CD4-positive, alpha-beta T cell treated with Interleukin-6 at 100 ng/mL for 8 hours (primary cell): ENCODE data around the gene NDC1.
A peak's percentile ranks its signal among the peaks of the same experiment; 100 is the strongest.
"Not testable (repeated sequence)": the region's sequence is repeated elsewhere in the genome, so short reads cannot be mapped to it uniquely, and the experiment has no call there.

Experiments used
- DNase-seq: peaks from one replicate; pipeline ENCODE4 v3.0.0-alpha.2; 2020; ENCODE audit warnings: mixed read lengths, low spot score

The NDC1 gene

GRCh38 chr1:53763911-53764310, 74.2 kb downstream of the NDC1 start:
- DNase-seq: no peak

DNA sequence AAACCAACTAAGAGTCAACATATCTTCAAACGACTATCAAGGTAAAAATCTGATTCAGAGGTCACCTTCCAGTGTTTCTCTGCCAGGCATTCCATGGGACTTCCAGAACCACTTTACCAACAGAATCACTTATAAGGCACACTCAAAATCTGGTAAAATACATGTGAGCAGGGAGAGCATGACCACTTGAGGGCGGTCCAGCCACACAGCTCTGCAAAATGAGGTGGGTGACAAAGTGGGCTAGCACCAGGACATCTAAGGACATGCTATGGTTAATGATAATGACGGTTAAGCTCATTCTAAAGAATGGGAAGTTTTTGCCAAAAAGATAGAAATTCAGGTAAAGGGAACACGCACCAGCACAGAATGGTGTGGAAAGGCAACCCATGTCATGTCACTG, 74.6 kb downstream of the NDC1 start:
- DNase-seq: no peak

- not testable (repeated sequence) for DNase-seq
These were observed 77.6 kb downstream of the NDC1 start for GRCh38 chr1:53760497-53760896.

- DNase-seq: no peak
These were observed 82.2 kb downstream of the NDC1 start for GRCh38 chr1:53755874-53756273.

GRCh38 chr1:53754484-53755312, 83.4 kb downstream of the NDC1 start:
- peak; percentile 10 for DNase-seq

DNA sequence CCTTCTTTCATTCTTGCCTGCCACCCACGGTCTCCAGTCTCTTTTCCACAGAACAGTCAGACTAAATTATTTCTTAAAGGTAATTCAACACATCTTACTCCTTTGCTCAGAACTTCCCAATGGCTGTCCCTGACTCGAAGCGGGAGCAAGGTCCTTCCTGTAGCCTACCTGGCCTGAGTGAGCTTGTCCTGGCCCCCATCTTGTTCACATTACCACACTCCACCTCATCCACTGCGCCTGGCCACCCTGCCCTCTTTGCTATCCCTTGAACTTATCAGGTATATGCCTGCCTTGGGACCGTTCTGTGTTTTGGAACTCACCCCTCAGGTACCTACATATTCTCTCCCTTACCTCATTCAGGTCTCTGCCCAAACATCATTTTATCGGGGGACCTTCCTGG, 85.8 kb downstream of the NDC1 start:
- DNase-seq: no peak

- no peak for DNase-seq
These were observed 90.3 kb downstream of the NDC1 start for GRCh38 chr1:53747841-53748240.

GRCh38 chr1:53740621-53741105, 97.4 kb downstream of the NDC1 start:
- DNase-seq: no peak

- DNase-seq: peak; percentile 13
These were observed 98.9 kb downstream of the NDC1 start, which contains the start of gene GLIS1 for GRCh38 chr1:53739109-53739681. TSS of gene GLIS1 (minus strand) at chr1:53739164. CDS start at chr1:53738064, 1,100 bp downstream.

- DNase-seq: no peak
These were observed 99.6 kb downstream of the NDC1 start for GRCh38 chr1:53738205-53739108.

GRCh38 chr1:53737648-53738204, 100.4 kb downstream of the NDC1 start:
- no peak for DNase-seq

DNA sequence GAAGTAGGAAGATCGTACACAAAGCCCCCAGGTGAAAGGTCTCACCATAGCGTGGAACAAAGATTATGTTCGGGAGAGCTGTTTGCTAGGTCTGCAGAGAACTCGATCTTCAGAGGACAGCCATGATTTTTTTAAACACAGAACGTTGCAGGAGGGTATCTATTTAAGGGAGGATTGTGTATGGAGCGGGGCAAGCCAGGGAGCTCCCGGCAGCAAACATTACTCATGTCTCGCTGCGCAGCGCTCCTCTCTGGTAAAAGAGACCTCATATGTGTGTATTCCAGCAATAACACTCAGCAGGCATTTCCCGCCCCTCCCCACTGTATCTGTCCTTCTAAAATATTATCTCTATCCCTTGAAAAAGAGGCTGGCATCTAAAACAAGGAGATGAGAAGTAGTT, 101.8 kb downstream of the NDC1 start:
- no peak for DNase-seq

DNA sequence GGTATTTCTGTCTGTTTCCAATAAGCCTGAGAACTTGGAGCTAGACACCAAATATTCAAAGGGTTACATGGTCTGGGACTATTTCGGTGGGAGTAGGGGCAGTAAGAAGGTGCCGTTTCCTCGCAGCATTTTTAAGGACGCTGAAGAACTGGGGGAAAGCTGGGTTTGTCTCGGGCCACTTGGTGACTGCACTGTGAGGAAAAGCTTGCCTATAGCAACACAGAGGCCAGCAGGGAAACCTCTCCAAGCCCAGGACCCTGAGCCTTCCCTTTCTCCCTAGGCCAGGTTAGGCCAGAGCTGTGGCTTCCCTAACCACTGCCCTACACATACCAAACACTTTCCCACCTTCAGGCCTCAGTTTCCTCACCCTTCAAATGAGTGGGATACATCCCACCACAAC, 102.4 kb downstream of the NDC1 start:
- DNase-seq: no peak

DNA sequence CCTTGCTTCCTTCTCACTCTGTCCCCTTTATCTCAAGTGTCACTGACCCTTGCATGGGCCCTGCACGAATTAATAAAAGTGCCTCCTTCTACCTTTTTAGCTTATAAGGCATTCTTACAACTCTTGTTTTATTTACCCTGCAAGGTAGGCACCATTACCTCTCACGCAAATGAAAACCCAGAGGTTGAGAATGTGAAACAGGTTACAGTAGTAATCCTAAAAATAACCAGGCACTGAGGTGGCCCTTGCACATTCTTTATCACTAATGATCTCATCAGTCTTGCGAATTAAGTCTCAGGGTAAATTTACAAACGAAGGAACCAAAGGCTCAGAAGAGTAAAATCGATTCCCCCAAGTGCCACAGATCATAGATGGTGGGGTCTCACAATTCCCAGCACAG, 102.8 kb downstream of the NDC1 start:
- no peak for DNase-seq

DNA sequence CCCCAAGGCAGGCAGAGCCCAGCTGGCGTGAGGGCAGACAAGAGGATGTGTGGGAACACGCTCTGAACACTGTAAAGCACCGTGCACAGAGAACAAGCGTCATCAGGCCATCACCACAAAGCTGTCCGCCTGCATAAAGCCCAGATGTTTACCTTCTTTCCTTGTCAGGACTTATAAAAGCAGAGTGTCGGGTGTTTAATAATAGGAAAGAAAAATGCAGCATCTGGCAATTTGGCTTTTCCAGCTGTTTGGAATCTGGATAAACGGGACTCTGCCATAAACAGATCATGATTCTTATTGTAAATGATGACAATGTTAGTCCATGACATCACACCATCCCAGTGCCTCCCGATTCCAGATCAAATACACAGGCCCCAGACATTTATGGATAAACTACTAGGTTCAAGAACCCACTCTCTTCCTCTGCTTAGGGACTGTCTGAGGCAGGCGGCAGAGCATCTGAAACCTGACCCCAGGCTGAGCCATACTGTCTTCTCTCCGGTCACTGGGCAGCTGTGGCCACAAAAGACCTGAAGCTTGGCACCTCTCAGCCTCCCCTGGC, 103.4 kb downstream of the NDC1 start:
- no peak for DNase-seq

GRCh38 chr1:53733975-53734649, 104.0 kb downstream of the NDC1 start:
- no peak for DNase-seq

DNA sequence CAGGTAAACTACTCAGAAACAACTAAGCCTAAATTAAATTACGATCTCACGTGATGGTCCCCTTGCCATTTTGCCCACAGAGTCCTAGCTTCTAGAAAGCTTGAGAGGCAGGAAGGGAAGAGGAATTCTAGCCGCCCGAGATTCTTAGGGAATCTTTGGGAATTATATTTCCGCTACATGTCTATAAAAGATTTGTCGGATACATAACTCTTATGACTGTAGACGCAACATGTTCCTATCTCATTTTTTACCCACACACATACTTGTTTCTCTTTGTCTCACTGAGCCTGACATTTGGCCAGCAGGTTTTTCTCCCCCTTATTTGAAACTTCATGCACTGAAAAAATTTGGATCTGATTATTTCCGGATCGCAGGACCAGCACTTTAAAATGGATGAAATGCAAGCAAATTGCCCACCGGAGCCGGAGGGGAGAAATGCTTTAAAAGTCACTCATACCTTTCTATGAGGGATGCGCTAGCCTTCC, 104.6 kb downstream of the NDC1 start:
- no peak for DNase-seq

DNA sequence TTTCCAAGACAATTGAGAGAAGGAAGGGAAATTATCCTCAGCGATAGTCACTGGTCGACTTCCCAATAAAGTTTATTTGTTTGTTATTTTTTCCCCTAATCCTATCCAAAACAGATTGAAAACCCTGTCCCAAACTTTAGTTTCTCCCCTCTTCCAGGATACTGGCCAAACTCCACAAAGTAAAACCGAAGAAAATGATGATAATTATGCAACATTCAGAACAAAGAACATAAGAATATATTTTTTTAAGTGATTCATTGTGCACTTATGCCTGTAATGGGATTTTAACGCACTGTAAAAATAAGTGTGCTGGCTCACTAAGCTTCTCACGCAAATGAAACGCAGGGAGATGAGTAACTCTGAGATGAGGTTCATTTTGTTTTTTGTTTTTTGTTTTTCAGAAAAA, 105.2 kb downstream of the NDC1 start:
- DNase-seq: no peak

DNA sequence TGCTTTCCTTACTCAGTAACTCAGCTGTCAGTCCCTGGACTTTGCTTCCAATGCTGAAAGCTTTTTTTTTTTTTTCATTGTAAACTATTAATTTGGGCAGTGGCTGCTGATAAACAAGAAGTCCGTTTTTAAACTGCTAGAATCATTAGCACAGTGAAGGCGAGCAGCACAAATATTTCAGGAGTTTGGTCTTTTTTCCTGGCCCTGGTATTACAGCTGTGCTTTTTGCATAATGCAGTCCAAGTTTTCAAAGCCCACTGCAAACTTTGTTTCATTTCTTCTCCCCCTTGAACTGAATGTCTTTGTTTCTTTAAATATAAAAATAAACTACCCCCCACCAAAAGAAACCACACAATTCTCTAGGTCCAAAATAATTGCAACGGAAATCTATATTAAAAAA, 105.7 kb downstream of the NDC1 start:
- DNase-seq: no peak

GRCh38 chr1:53731779-53732305, 106.3 kb downstream of the NDC1 start:
- DNase-seq: no peak
